Body of pancreas (tissue), 4 donors: ENCODE data around the gene DCAF10. TPM values are rescaled to one million over a fixed set of nuclear protein-coding genes. Genes with fewer than 3 reads are reported as not detected.

Experiments
- ATAC-seq: fragments of 150-250 bp; one replicate; pipeline ENCODE4 v1.9.1; 2016
- DNase-seq, 4 donors: peaks; one replicate each; pipeline ENCODE4 v3.0.0-alpha.2; 2019
- H3K27ac ChIP-seq, 4 donors: fragments of 200-600 bp; sonication (generic); 1 replicate in 3 of 4; 2 replicates in 1 of 4; pipeline versions ENCODE4 v1.5.1 to v1.6.1; 2016 to 2019; ENCODE audit warnings: mild to moderate bottlenecking in 1 of 4, mixed read lengths in 1 of 4, moderate library complexity in 1 of 4
- H3K27me3 ChIP-seq, 2 donors: fragments of 200-600 bp; sonication (generic); one replicate each; pipeline ENCODE4 v1.6.0; 2016; ENCODE audit warnings: mild to moderate bottlenecking in 1 of 2
- H3K36me3 ChIP-seq, 2 donors: fragments of 200-600 bp; sonication (generic); replicated peaks in 1 of 2; 2 replicates each; pipeline ENCODE4 v1.5.1; 2016; ENCODE audit warnings: low read depth in 2 of 2; ENCODE audit not compliant: insufficient read depth in 1 of 2
- H3K4me1 ChIP-seq: fragments of 200-600 bp; sonication (generic); one replicate; pipeline ENCODE4 v1.6.0; 2016
- H3K4me3 ChIP-seq, 2 donors: fragments of 200-600 bp; sonication (generic); 1 replicate in 1 of 2; 2 replicates in 1 of 2; pipeline ENCODE4 v1.5.1; 2016 to 2019
- H3K9me3 ChIP-seq, 3 donors: fragments of 200-600 bp; sonication (generic); 1 replicate in 2 of 3; 2 replicates in 1 of 3; pipeline ENCODE4 v1.5.1; 2016
- POLR2A ChIP-seq, 3 donors: fragments of 450-650 bp; IDR thresholded peaks; one replicate each; pipeline ENCODE4 v1.6.1; 2016; ENCODE audit warnings: antibody characterized with exemption in 3 of 3, mild to moderate bottlenecking in 2 of 3
- WGBS, 2 donors: methylation state at CpG; one replicate each; pipeline ENCODE4 v1.1.5; 2017; 5-methylcytosine and 5-hydroxymethylcytosine counted together
- intact Hi-C: fragments of 100-400 bp; cut with DNase I; formaldehyde crosslinking; loops from one replicate; pipeline ENCODE4 v1.15.1; 2023
- total RNA-seq, 2 donors: library from RNA; depleted of rRNA; stranded (reverse); fragments of >200 nt; gene quantifications; one replicate each; pipeline ENCODE4 v1.1.0, GENCODE V29; 2016
- TF ChIP-seq, protein P1 (sequence below), 7 experiments: fragments of 450-650 bp in 4 of 7; fragments of 200-600 bp in 3 of 7; sonication (generic) in 3 of 7; IDR thresholded peaks; one replicate each; pipeline ENCODE4 v1.5.1; 2016 to 2019; ENCODE audit warnings: antibody characterized with exemption in 7 of 7

Gene DCAF10
- total RNA-seq, 2 donors from 2014 or later = 12.7 to 14.5 TPM

DNA sequence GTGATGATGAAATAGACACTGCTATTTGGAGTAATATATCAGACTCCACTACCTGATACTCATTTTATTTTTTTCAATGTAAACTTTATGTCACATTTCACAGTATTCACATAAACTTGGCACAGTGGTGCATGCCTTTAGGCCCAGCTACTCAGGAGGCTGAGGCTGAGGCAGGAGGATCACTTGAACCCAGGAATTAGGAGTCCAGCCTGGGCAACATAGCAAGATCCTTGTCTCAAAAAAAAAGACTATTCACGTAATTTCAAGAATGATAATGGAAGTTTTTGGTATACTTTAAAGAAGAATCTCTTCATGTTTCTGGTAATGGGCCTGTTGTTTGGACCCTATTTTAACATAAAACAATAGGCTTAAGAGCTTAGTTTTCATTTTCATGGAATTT is 56.0 kb downstream of the DCAF10 start:
- ATAC-seq (no peak), DNase-seq (no peak)
- H3K4me1 ChIP-seq = no peaks in the 10 kb centered on the region
- TF ChIP-seq POLR2A (IDR thresholded peaks at IDR 0.05) = no peak
- TF ChIP-seq, protein P1, sequence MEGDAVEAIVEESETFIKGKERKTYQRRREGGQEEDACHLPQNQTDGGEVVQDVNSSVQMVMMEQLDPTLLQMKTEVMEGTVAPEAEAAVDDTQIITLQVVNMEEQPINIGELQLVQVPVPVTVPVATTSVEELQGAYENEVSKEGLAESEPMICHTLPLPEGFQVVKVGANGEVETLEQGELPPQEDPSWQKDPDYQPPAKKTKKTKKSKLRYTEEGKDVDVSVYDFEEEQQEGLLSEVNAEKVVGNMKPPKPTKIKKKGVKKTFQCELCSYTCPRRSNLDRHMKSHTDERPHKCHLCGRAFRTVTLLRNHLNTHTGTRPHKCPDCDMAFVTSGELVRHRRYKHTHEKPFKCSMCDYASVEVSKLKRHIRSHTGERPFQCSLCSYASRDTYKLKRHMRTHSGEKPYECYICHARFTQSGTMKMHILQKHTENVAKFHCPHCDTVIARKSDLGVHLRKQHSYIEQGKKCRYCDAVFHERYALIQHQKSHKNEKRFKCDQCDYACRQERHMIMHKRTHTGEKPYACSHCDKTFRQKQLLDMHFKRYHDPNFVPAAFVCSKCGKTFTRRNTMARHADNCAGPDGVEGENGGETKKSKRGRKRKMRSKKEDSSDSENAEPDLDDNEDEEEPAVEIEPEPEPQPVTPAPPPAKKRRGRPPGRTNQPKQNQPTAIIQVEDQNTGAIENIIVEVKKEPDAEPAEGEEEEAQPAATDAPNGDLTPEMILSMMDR (IDR thresholded peaks at IDR 0.05) = no peak
- no peaks in the 10 kb centered on the region for H3K9me3 ChIP-seq
- no peak overlapping the region for H3K4me3 ChIP-seq
- intact Hi-C loops = no loop called here
- no peaks in the 10 kb centered on the region for H3K27me3 ChIP-seq
- 92 to 97% methylated on average over 1 of the region's 1 CpG for WGBS, 2 donors
- no peak overlapping the region for H3K27ac ChIP-seq
- H3K36me3 ChIP-seq = peaks cover 0 to 12% of the 10 kb centered on the region in 2 donors

DNA sequence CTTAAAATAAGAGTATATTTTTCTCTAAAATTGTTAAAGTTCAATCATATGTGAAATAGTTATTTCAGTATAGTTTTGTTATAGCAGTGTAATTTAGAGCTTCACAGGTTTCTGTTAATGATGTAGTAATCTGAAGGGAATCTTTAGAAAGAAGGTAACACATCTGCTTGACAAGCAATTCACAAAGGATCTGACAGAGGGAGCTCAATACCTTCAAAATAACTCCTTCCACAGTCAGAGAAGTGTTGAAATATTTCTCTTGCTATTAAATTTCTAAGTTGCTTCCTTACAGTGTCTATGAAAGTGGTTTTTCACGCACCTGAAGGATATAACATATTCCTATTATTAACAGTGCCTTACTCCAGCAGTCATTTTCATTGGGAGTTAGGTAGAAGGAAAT is 58.4 kb downstream of the DCAF10 start:
- H3K4me1 ChIP-seq = no peaks in the 10 kb centered on the region
- intact Hi-C loops = no loop called here
- DNase-seq (no peak), ATAC-seq (no peak)
- no peak for TF ChIP-seq POLR2A (IDR thresholded peaks at IDR 0.05)
- TF ChIP-seq, protein P1 (IDR thresholded peaks at IDR 0.05) = no peak
- no peaks in the 10 kb centered on the region for H3K9me3 ChIP-seq
- H3K27ac ChIP-seq = no peak overlapping the region
- H3K27me3 ChIP-seq = no peaks in the 10 kb centered on the region
- H3K36me3 ChIP-seq = peaks cover 0 to 14% of the 10 kb centered on the region in 2 donors
- no peak overlapping the region for H3K4me3 ChIP-seq
- 88 to 96% methylated on average over 1 of the region's 1 CpG for whole genome bisulfite sequencing, 2 donors

DNA sequence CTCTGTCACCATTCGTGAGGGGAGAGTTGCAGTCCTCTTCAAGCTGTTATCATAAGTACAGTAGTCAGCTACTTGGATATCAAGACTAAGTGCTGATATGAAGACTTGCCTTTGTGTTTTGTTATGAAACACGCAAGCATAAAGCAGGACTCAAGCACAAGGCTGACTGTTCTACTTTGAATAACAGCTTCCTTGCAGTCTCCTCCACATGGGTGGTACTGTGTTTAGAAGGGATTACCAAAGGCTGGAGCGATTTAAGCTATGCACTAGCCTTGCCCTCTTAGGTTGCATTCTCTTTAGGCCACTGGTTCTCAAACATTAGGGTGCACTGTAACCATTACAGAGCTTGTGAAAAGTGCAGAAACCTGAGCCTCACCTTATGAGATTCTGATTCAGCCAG is 61.9 kb downstream of the DCAF10 start:
- WGBS, 2 donors = 49 to 77% methylated on average over 3 of the region's 3 CpGs
- intact Hi-C loops = no loop called here
- H3K9me3 ChIP-seq = no peaks in the 10 kb centered on the region
- peaks cover 0 to 17% of the 10 kb centered on the region in 2 donors for H3K36me3 ChIP-seq
- no peak for TF ChIP-seq POLR2A (IDR thresholded peaks at IDR 0.05)
- TF ChIP-seq, protein P1 (IDR thresholded peaks at IDR 0.05) = no peak
- no peak for ATAC-seq
- H3K27me3 ChIP-seq = no peaks in the 10 kb centered on the region
- H3K27ac ChIP-seq = no peak overlapping the region
- no peak overlapping the region for H3K4me3 ChIP-seq
- DNase-seq = no peak
- H3K4me1 ChIP-seq = no peaks in the 10 kb centered on the region

DNA sequence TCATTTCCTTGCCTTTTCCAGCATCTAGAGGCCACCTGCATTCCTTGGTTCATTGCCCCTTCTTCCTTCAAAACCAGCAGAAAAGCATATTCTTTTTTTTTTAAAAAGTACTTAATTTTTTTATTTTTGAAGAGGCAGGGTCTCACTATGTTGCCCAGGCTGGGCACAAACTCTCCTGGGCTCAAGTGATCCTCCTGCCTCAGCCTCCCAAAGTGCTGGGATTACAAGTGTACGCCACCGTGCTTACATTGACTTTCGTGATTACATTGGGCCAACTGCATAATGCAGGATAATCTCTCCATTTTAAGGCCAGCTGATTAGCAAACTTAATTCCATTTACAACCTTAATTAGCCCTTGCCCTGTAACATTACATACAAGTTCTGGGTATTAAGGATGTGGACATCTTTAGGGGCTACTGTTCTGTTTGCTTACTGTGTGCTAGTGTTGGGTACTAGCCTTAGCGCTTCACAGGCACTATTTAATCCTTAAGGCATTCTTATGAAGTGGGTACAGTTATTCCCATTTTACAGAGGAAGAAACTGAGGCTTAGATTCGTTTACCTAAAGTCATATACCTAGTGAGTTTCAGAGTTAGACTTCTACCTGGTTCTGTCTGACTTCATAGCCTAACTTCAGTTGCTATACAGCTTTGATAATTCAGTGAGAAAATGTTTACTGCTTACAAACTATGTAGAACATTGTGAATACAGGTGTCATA is 69.6 kb downstream of the DCAF10 start:
- DNase-seq (no peak), ATAC-seq (no peak)
- WGBS, 2 donors = 91 to 92% methylated on average over 5 of the region's 5 CpGs
- Histone ChIP-seq H3K4me1 (no peaks in the 10 kb centered on the region), H3K27ac (no peak overlapping the region), H3K4me3 (no peak overlapping the region), H3K36me3 (peaks cover 0 to 3% of the 10 kb centered on the region in 2 donors), H3K9me3 (no peaks in the 10 kb centered on the region), H3K27me3 (no peaks in the 10 kb centered on the region)
- no peak for TF ChIP-seq POLR2A (IDR thresholded peaks at IDR 0.05)
- TF ChIP-seq, protein P1 (IDR thresholded peaks at IDR 0.05) = no peak
- intact Hi-C loops = no loop called here

DNA sequence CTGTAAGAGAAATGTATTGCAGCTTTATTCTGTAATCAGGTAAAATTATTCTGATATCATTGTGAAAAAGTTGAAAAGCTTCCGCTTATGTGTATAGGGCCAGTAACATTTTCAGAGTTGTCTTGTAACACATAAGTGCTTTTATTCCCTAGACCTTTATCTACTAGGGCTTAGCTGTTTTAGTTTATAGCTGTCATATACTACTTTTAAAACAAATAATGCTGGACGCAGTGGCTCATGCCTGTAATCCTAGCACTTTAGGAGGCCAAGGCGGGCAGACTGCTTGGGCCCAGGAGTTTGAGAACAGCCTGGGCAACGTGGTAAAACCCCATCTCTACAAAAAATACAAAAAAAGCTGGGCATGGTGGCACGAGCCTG is 70.2 kb downstream of the DCAF10 start:
- Histone ChIP-seq H3K4me3 (no peak overlapping the region), H3K36me3 (peaks cover 0 to 2% of the 10 kb centered on the region in 2 donors), H3K27me3 (no peaks in the 10 kb centered on the region), H3K27ac (no peak overlapping the region), H3K4me1 (no peaks in the 10 kb centered on the region), H3K9me3 (no peaks in the 10 kb centered on the region)
- DNase-seq = no peak
- intact Hi-C loops = no loop called here
- TF ChIP-seq, protein P1 (IDR thresholded peaks at IDR 0.05) = no peak
- TF ChIP-seq POLR2A (IDR thresholded peaks at IDR 0.05) = no peak
- 74 to 81% methylated on average over 5 of the region's 5 CpGs for WGBS, 2 donors
- ATAC-seq = no peak
